SK-N-MC (cell line): ENCODE data around the gene OPRM1.

Experiments used
- DNase-seq: peaks from one replicate; pipeline ENCODE4 v3.0.0-alpha.2; 2011; ENCODE audit warnings: low read depth, low spot score
- H3K27ac ChIP-seq: fragments of 200-600 bp; sonication (generic); 2 replicates; pipeline ENCODE4 v1.5.1; 2016; ENCODE audit warnings: mixed run types
- H3K36me3 ChIP-seq: fragments of 200-600 bp; sonication (generic); 2 replicates; pipeline ENCODE4 v1.6.1; 2017; ENCODE audit warnings: antibody characterized with exemption, low read length, mixed read lengths; ENCODE audit not compliant: insufficient read depth
- H3K4me3 ChIP-seq: fragments of 200-600 bp; sonication (generic); 2 replicates; pipeline ENCODE4 v1.5.1; 2016
- H3K9ac ChIP-seq: fragments of 200-600 bp; sonication (generic); 2 replicates; pipeline ENCODE4 v1.8.0; 2017; ENCODE audit warnings: mixed run types, mixed read lengths; ENCODE audit not compliant: insufficient read length
- H3K9me3 ChIP-seq: fragments of 200-600 bp; sonication (generic); 2 replicates; pipeline ENCODE4 v1.6.1; 2017; ENCODE audit warnings: low read depth, mild to moderate bottlenecking, antibody characterized with exemption, low read length, moderate library complexity, mixed read lengths
- EZH2 ChIP-seq: fragments of 200-600 bp; sonication (generic); IDR thresholded peaks from one replicate; pipeline ENCODE4 v1.6.1; 2017; ENCODE audit warnings: antibody characterized with exemption
- FOXP2 ChIP-seq: optimal IDR thresholded peaks from 2 replicates; pipeline ENCODE3; 2011; ENCODE audit warnings: mild to moderate bottlenecking, moderate library complexity; ENCODE audit not compliant: insufficient read depth; ENCODE audit errors: extremely low read length, control extremely low read depth
- POLR2AphosphoS5 ChIP-seq: IDR thresholded peaks from 2 replicates; pipeline ENCODE4 v1.6.1; 2012; ENCODE audit warnings: mild to moderate bottlenecking, low read depth, low read length, borderline replicate concordance

The OPRM1 gene

GRCh38 chr6:154268486-154268885, 229.4 kb downstream of the OPRM1 start:
- TF ChIP-seq FOXP2 = no peak
- TF ChIP-seq POLR2AphosphoS5 = no peak
- TF ChIP-seq EZH2 = no peak
- Histone ChIP-seq H3K9me3 (no peaks in the 10 kb centered on the region), H3K9ac (no peak overlapping the region), H3K27ac (no peak overlapping the region), H3K36me3 (no peaks in the 10 kb centered on the region), H3K4me3 (no peak overlapping the region)
- DNase-seq = no peak

DNA sequence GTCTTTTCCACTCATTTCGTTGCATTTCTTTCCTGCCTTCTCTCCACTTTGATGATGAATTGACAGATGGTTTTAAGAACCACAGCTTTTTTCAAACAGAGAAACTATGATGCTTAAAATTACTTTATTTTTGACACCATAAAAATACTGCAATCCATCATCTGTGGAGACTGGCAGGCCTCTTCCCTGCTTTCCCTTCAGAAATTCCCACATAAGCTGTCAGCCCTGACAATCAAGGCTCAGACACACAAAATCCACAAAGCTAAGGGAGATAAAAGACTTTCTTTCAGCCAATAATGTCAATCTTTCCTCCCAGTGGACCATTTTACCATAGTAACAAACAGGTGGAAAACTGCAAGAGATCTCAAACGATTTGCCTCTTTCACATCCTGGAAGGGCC, 235.1 kb downstream of the OPRM1 start:
- H3K9me3 ChIP-seq = no peaks in the 10 kb centered on the region
- no peak for DNase-seq
- TF ChIP-seq POLR2AphosphoS5 (no peak), FOXP2 (no peak), EZH2 (no peak)
- H3K36me3 ChIP-seq = no peaks in the 10 kb centered on the region
- H3K4me3 ChIP-seq = no peak overlapping the region
- no peak overlapping the region for H3K9ac ChIP-seq
- H3K27ac ChIP-seq = no peak overlapping the region

GRCh38 chr6:154276810-154277628, 238.0 kb downstream of the OPRM1 start:
- DNase-seq = peak; percentile 26
- no peak overlapping the region for H3K9ac ChIP-seq
- no peaks in the 10 kb centered on the region for H3K36me3 ChIP-seq
- H3K9me3 ChIP-seq = no peaks in the 10 kb centered on the region
- H3K27ac ChIP-seq = no peak overlapping the region
- no peak overlapping the region for H3K4me3 ChIP-seq
- TF ChIP-seq EZH2 (no peak), FOXP2 (no peak), POLR2AphosphoS5 (no peak)

DNA sequence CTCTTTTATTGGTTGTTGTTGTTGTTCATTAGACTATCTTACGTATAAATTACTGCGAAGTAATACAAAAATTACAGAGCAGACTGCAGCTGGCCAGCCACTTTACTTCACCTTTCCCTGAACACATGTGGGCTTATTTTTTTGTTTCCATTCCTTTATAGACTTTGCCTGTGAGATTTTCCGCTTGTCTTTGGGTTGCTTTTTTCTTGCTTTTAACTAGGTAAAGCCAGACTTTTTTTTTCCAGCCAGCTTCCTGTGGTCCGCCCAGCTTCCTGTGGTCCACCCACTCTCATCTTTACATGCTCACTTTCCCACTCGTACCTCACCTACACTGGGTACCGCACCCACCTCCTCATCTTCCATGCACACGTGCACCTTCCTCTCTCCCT, 238.6 kb downstream of the OPRM1 start:
- Histone ChIP-seq H3K4me3 (no peak overlapping the region), H3K9ac (no peak overlapping the region), H3K9me3 (no peaks in the 10 kb centered on the region), H3K36me3 (no peaks in the 10 kb centered on the region), H3K27ac (no peak overlapping the region)
- TF ChIP-seq FOXP2 (no peak), POLR2AphosphoS5 (no peak), EZH2 (no peak)
- DNase-seq = no peak

GRCh38 chr6:154280521-154280920, 241.5 kb downstream of the OPRM1 start:
- Histone ChIP-seq H3K4me3 (no peak overlapping the region), H3K27ac (no peak overlapping the region), H3K36me3 (no peaks in the 10 kb centered on the region), H3K9me3 (no peaks in the 10 kb centered on the region), H3K9ac (no peak overlapping the region)
- TF ChIP-seq EZH2 (no peak), POLR2AphosphoS5 (no peak), FOXP2 (no peak)
- no peak for DNase-seq

- TF ChIP-seq EZH2 = no peak
- TF ChIP-seq POLR2AphosphoS5 = no peak
- no peak for TF ChIP-seq FOXP2
- no peak for DNase-seq
These were observed 245.3 kb downstream of the OPRM1 start for GRCh38 chr6:154284313-154284853.

GRCh38 chr6:154285826-154286225, 246.8 kb downstream of the OPRM1 start:
- no peaks in the 10 kb centered on the region for H3K9me3 ChIP-seq
- DNase-seq = no peak
- TF ChIP-seq FOXP2 (no peak), POLR2AphosphoS5 (no peak), EZH2 (no peak)
- no peak overlapping the region for H3K27ac ChIP-seq
- H3K36me3 ChIP-seq = no peaks in the 10 kb centered on the region
- H3K9ac ChIP-seq = no peak overlapping the region
- no peak overlapping the region for H3K4me3 ChIP-seq

More at GRCh38 chr6:154284313-154284853, 245.3 kb downstream of the OPRM1 start:
- Histone ChIP-seq H3K4me3 (no peak overlapping the region), H3K27ac (no peak overlapping the region), H3K36me3 (no peaks in the 10 kb centered on the region), H3K9ac (no peak overlapping the region), H3K9me3 (no peaks in the 10 kb centered on the region)

DNA sequence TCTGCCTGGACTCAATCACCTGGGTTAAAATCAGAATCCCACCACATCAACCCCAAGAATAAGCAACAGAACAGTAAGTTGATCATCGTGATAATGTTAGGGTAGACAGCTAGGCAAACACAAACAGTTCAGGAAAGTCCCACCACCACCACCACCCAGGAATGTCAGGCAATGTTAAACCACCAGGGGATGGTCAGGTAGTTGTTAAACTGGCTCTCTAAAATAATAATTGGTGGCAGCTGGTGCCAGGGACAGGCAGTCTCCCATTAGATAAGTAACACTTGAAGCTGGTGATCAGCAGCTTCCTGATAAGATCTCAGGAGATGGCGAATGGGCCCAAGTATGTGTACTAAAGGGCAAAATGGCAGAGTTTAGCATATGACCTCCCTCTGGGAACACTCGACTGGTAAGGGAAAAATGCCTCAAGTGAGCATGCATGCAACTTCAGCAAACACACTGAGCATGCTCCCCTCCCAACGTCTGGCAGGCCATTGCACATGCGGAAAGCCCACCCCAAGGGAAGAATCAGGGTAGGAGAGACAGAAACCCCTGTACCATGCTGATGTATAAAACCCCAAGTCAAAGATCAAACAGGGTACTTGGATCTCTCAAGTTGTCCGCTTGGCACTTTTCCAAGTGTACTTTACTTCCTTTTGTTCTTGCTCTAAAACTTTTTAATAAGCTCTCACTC, 250.9 kb downstream of the OPRM1 start:
- no peak overlapping the region for H3K27ac ChIP-seq
- no peaks in the 10 kb centered on the region for H3K9me3 ChIP-seq
- TF ChIP-seq POLR2AphosphoS5 (no peak), FOXP2 (no peak)
- no peak overlapping the region for H3K4me3 ChIP-seq
- DNase-seq = no peak
- H3K9ac ChIP-seq = no peak overlapping the region
- no peaks in the 10 kb centered on the region for H3K36me3 ChIP-seq
